ENCODE data around the gene ZNF480. TPM values are rescaled to one million over a fixed set of nuclear protein-coding genes. Genes with fewer than 3 reads are reported as not detected.
"Not testable (repeated sequence)": the region's sequence is repeated elsewhere in the genome, so short reads cannot be mapped to it uniquely, and the experiment has no call there.

The ZNF480 gene
- total RNA-seq, result 15.5 TPM

DNA sequence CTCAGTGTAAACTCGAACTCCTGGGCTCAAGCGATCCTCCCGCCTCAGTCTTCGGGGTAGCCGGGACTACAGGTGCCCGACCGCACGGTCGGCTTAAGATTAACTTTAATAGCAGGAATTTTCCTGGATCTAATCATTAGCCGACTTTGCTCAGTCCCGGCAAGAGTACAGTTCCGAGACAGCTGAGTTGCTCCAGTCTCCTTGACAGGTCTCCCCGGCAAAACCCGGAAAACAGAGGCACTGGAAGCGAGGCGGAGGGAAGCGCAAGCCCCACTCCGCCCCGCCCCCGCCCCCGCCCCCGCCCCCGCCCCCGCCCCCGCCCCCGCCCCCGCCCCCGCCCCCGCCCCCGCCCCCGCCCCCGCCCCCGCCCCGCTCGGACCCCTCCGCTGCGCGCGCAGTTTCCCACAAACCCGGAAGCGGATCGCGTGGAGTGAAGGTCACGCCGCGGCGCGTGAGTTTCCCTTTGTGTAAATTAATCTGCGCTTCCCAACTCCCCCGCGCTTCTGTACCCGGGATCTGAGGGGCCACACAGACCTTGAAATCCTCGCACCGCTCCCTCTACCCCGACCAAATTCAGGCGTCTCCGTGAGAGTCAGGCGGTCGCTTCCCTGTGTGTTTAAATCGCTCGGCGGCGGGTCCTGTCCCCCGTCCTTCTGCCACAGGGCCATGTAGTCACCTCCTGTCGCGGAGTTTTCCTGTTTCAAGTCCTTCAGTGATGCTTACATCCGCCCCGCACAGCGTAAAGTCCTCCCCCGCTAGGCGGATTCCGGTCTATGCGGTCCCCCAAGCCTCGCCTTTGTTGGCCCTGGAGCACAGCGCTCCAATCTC lies at the start of gene ZNF480:
TSS of gene ZNF480 (plus strand) at position 397 of the 828 bp plus-strand sequence. CDS start 3,244 bp downstream, outside the sequence.
- peak; percentile 83 for DNase-seq (ENCODE audit: low spot score)

DNA sequence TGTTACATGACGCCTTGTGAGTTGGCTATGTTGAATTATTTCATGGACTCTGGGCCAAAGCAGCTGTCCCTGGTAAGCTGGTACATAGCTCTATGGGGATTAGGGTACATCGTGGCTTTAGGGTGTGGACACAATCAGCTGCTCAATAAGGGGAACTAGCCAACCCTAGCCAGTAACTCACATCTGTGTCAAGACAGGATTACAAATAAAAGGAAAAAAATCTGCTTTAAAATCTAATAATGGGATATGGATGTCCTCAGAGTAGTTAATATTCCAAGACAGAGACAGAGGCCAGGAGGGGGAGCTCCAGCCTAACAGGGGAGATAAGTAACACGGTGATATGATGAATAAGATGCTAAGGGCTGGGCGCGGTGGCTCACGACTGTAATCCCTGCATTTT lies 48.7 kb upstream of the ZNF480 start:
- peak; percentile 64 for DNase-seq (ENCODE audit: low spot score)

DNA sequence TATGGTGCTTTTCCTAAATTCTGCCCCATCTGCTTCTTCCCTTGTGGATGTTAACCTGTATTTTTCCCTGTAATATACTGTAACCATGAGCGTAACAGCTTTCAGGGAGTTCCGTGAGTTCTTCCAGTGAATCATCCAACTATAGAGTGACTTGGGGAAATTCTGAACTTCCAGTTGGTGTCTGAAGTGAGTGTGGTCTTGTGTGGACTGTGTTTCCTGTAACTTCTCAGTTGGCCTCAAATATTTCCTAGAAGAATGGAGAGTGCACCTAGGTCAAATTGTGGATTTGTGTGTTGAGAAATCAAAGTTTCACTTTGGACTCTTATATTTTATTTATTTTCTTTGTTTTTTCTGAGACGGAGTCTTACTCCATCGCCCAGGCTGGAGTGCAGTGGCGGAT lies 38.5 kb upstream of the ZNF480 start:
- DNase-seq (ENCODE audit: low spot score), result no peak

DNA sequence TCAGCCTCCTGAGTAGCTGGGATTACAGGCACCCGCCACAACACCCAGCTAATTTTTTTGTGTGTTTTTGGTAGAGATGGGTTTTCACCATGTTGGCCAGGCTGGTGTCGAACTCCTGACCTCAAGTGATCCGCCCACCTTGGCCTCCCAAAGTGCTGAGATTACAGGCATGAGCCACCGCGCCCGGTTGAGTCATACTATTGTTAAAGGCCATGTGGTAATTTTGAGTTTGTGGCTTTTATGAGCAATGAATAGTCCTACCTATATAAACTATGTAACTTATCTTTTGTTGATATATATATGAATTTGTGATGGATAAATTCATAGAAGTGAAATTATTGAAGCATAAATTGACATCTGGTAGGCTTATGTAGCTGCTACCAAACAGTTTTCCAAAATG lies 31.4 kb upstream of the ZNF480 start:
- not testable (repeated sequence) for DNase-seq (ENCODE audit: low spot score)

DNA sequence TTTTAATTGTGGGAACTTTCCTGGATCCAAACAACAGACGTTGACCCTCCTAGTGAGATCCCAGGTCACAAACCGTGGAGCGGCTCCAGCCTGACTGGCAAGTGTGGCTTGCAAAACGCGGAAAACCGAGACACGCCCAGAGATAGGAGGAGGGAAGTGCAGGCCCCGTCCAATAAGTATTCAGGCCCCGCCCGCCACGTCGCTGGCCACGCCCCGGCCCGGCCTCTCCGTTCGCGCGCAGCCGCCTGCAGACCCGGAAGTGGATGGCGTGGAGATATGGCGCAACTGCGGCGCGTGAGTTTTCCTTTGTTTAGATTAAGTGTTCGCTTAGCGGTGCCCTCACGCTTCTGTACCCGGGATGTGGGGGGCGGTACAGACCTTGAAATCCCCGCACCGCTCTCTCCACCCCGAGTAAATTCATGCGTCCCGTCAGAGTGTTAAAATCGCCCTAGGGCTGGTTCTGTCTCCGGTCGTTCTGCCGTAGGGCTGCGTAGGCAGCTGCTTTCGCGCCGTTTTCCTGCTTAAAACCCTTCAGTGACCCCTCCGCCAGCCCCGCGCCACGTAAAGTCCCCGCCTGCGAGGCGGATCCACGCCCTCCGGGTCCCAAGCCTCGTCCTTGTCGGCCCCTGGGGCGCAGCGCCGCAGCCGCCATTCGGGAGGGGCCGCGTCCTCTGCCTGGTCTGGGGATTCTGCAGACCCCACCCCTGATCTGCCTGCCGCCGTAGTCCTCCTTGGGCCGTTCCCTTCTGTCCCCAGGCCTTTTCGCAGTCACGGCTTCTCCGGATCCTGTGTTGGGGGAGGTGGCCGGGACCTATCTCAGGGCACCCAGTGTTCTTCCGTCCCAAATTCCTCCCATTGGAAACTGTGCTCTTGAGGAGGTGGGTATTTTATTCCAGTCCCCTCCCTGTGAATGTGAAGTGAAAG lies 27.4 kb upstream of the ZNF480 start, which contains the start of gene ZNF766:
TSS of gene ZNF766 (plus strand) at position 250 of the 924 bp plus-strand sequence. CDS start at position 277, 27 bp downstream.
- DNase-seq (ENCODE audit: low spot score), result peak; percentile 97

DNA sequence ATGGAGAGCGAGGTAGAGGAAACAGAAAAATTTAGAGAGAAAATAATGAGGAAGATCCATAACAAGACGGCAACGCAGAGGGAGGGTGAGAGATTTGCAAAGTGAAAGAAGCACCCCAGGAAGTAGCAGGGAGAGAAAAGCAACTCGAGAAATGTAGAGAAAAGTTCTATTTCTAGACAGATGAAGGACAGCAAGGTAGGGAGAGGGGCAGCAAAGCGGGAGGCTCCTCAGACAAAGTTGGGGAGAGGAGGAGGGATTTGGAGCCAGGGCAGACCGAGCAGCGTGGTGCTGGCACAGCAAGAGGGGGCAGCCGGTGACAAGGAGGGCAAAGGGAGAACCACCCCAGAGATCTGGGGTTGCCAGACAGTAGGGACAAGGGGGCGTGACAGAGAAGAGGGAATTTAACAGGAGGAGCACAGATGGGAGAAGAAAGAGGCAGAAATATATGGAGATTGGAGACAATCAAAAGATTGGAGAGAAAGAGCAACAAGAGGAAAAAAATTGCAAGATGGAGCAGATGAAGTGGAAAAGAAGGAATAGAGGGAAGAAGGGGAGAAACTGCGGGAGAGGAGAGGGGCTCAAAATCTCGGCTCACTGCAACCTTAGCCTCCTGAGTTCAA lies 26.6 kb upstream of the ZNF480 start:
- no peak for DNase-seq (ENCODE audit: low spot score)

DNA sequence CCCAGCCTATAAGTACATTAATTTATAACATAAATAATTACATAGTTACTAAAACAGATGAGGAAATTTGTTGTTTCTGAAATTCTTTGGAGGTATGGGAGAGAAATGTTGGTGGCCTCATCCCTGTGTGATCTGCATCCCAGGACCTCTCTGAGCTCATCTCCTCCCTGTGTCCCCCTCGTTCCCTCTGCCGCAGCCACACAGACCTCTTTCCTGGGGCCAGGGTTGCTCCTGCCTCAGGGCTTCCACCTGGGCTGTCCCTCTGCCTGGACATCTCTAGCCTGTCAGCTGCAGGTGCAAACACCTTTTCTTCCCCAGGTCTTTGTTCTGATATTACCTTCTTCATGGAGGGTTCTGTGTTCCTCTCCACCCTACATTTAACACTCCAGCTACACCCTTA lies 23.7 kb upstream of the ZNF480 start:
- DNase-seq (ENCODE audit: low spot score), result no peak

DNA sequence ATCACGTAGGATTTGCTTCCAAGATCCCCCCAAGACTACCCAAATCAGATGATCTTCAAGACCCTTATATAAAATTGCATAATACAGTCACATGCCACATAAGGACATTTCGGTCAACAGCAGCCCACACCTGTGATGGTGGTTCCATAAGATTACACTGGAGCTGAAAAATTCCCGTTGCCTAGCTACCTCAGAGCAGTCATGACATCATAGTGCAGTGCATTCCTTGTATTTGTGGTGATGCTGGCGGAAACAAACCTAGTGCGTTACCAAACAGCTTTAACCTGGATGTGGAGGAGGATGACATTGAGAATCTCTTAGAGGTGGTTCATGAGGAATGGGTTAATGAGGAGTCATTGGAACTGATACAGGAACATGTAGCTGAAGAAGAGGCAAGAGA lies 22.8 kb upstream of the ZNF480 start:
- DNase-seq (ENCODE audit: low spot score), result no peak

DNA sequence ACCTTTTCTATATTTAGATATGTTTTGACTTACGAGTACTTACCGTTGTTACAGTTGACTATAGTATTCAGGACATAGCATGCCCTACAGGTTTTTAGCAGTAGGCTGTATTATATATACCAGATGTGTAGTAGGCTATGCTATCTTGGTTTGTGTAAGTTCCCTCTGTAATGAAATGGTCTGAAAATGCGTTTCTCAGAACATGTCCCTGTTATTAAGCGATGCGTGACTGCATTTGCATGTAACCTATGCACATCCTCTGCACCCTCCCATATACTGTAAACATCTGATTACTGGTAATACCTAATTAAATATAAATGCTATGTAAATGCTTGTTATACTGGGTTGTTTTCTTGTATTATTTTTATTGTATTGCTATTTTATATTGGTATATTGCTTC lies 21.0 kb upstream of the ZNF480 start:
- DNase-seq (ENCODE audit: low spot score), result no peak

DNA sequence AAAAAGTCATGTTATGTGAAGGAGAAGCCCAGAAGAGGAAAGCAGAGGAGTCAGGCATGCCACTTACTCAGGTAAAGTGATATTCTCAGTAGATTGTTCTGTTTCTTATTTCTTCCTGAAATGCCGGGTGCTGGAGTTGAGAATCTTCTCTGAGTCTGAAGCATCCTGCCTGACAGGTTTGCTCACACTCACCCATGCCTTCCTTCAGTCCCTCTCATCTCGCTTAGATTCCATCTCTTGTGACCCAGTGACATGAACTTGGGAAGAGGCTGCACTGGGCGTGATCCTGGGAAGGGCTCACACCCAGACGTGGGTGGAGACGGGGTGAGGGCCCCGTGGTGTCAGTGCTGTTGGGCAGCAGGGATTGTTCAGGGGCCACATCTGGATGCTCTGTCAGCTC lies 19.5 kb upstream of the ZNF480 start:
- no peak for DNase-seq (ENCODE audit: low spot score)

DNA sequence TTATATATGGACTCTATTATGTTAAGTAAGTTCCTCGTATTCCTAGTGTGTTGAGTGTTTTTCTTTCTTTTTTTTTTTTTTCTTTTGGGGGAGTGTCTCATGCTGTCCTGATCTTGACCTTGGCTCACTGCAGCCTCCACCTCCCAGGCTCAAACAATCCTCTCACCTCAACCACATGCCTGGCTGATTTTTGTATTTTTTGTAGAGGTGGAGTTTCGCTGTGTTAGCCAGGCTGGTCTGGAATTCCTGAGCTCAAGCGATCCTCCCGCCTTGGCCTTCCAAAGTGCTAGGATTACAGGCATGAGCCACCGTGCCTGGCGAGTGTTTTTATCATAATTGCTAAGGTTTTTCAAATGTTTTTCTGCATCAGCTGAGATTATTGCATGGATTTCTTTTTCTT lies 10.7 kb upstream of the ZNF480 start:
- DNase-seq (ENCODE audit: low spot score), result no peak

DNA sequence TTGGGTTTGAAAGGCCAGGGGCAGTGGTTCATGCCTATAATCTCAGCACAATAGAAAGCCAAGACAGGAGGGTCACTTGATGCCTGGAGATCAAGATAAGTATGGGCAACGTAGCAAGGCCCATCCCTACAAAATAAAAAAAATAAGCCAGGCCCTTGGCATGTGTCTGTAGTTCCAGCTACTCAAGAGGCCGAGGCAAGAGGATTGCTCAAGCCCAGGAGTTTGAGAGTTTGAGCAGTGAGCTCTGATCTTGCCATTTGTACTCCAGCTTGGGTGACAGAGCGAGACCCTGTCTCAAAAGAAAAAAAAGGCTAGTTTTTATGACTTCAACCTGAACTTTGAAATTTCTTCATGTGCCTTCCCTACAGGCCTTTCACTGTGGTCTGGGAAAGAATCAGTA lies 5.2 kb upstream of the ZNF480 start:
- DNase-seq (ENCODE audit: low spot score), result no peak

DNA sequence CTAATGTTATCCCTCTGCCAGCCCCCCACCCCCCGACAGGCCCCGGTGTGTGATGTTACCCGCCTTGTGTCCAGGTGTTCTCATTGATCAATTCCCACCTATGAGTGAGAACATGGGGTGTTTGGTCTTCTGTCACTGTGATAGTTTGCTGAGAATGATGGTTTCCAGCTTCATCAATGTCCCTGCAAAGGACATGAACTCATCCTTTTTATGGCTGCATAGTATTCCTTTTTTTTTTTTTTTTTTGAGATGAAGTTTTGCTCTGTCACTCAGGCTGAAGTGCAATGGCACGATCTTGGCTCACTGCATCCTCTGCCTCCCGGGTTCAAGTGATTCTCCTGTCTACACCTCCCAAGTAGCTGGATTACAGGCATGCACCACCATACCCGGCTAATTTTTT lies 4.0 kb upstream of the ZNF480 start:
- DNase-seq (ENCODE audit: low spot score), result not testable (repeated sequence)

DNA sequence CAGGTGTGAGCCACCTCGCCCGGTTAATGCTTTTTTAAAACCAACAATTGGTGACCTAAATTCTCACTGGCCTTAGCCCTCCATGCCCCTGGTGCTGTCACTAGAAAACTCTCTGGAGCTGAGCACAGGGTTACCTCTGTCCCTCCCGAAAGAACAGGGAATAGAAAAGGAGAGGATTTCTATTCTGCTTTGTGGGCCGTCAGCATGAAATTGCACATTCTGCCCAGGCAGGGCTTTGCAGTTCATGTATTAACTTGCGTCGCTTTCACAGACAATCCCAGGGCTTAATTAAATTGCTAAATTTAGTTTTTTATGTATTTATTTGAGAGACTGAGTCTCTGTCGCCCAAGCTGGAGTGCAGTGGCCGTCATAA lies 583 bp upstream of the ZNF480 start:
- no peak for DNase-seq (ENCODE audit: low spot score)

DNA sequence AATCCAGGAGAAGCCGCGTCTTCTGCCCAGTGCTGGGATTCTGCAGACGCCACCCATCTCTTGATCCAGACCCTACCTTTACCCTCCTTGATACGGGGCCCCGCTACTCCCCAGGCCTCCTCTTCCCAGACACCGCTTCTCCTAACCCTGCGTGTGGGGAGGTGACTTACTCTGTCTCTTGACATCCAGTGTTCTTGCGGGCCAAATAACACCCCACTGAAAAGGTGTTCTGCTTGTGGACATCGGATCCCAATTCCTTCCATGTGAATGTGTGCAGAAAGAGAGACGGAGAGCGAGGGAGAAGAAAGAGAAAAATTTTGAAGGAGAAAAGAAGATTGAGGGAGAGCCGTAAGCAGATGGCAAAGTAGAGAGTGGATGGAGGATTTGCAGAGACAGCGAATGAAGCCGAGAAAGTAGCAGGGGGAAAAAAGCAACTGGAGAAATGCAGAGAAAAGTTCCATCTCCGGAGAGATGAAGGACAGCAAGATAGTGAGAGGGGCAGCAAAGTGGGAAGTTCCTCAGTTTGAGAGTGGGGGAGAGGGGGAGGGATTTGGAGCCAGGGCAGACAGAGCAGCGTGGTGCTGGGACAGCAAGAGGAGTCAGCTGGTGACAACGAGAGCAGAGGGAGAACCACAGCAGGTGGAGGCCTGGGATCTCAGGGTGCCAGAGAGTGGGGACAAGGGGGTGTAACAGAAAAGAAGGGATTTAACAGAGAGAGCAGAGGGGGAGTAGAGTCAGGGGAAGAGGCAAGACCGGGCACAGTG lies 814 bp downstream of the ZNF480 start:
- DNase-seq (ENCODE audit: low spot score), result no peak

DNA sequence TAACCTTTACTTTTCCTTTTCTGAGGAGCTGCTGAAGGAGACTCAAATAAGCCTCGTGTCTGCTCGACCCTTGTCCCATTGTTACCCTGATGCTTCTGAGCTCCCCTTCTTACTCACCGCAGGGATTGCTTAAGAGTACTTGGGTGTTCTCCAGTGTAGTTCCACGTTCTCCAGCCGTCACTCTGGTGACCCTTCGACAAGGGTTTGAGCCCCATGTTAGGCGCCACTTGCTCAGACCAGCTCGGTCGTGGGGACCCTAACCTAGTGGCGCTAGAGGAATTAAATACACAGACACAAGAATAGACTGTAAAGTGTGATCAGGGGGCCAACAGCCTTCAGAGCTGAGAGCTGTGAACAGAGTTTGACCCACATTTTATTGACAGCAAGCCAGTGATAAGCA lies 10.3 kb downstream of the ZNF480 start:
- DNase-seq (ENCODE audit: low spot score), result no peak

DNA sequence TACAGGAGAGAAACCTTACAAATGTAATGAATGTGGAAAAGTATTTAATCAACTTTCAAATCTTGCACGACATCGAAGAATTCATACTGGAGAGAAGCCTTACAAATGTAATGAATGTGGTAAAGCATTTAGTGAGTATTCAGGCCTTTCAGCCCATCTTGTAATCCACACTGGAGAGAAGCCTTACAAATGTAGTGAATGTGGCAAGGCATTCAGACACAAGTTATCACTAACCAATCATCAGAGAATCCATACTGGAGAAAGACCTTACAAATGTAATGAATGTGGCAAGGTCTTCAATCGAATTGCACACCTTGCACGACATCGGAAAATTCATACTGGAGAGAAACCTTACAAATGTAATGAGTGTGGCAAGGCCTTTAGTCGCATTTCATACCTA lies 25.5 kb downstream of the ZNF480 start:
- DNase-seq (ENCODE audit: low spot score), result no peak

DNA sequence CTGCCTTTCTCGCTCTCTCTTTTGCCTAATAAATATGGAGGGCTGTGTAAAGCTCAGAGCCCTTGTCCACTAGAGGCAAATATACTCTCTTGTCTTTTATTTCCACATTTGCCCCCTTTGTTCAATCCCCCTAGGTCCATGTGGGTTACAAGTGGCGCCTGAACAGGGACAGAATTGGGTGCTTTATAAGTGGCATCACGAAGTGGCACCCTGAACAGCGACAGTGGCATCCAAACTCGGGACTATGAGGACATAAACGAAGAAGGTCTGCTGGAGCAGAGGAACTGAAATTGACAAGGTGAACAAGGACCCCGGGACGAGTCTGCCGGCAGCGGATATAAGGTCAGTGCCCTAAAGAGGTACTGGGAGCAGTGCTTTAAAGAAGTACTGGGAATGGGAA lies 34.8 kb downstream of the ZNF480 start:
- no peak for DNase-seq (ENCODE audit: low spot score)

DNA sequence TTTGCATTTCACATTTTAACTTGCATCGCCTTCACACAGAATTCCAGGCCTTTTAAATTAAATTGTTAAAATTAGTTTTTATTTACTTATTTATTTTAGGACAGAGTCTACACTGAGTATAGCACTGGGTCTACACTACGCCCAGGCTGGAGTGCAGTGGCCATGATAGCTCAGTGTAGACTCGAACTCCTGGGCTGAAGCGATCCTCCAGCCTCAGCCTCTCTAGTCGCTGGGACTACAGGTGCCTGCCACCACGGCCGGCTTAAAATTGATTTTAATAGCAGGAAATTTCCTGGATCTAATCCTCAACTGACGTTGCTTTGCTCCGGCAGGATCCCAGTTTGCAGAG lies 38.8 kb downstream of the ZNF480 start:
- no peak for DNase-seq (ENCODE audit: low spot score)

DNA sequence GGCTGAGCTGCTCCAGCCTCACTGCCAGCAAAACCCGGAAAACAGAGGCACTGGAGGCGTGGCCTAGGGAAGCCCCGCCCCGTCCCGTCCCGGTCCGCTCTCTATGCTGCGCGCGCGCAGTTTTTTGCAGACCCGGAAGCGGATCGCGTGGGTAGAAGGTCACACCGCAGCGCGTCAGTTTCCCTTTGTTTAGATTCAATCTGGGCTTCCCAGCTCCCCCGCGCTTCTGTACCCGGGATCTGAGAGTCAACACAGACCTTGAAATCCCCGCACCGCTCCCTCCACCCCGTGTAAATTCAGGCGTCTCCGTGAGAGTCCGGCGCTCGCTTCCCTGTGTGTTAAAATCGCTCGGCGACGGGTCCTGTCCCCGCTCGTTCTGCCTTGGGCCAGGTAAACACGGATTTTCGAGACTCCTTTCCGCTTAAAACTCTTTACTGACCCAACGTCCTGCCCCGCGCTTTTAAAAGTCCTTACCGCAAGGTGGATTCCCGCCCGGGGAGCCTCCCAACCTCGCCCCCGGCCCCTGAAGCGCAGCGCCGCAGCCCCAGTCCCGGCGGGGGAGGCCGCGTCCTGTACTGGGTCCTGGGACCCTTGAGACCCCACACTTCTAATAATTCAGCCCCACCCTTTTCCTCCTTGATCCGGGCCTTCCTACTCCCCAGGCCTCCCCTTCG lies 39.3 kb downstream of the ZNF480 start, which contains the start of gene ZNF610:
TSS of gene ZNF610 (plus strand) at position 127 of the 674 bp plus-strand sequence. CDS start 12,930 bp downstream, outside the sequence.
- DNase-seq (ENCODE audit: low spot score), result peak; percentile 94

All from mucosa of gallbladder (tissue), 1 donor.